ENCODE results near the gene CSRNP3.

DNA sequence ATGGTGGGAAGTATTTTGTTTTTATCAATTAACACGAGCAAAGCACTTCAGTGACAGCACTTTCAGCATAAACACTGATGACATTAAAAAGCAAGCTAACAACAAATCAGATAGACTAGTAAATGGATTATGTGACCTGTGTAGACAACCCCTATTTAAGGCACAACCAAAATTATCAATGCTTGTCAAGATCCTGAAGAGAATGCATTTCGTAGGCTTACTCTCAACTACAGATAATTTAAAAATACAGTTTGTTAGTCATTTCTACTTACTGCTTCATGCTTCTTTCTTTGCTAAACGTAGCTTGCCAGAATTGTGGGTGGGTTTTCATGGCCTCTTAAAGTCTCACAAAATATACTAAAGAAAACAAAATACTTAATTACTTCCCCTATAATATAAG is 3.4 kb downstream of the CSRNP3 start:
- no peak for TF ChIP-seq POLR2A (IDR thresholded peaks at IDR 0.05)
- TF ChIP-seq, protein P1, sequence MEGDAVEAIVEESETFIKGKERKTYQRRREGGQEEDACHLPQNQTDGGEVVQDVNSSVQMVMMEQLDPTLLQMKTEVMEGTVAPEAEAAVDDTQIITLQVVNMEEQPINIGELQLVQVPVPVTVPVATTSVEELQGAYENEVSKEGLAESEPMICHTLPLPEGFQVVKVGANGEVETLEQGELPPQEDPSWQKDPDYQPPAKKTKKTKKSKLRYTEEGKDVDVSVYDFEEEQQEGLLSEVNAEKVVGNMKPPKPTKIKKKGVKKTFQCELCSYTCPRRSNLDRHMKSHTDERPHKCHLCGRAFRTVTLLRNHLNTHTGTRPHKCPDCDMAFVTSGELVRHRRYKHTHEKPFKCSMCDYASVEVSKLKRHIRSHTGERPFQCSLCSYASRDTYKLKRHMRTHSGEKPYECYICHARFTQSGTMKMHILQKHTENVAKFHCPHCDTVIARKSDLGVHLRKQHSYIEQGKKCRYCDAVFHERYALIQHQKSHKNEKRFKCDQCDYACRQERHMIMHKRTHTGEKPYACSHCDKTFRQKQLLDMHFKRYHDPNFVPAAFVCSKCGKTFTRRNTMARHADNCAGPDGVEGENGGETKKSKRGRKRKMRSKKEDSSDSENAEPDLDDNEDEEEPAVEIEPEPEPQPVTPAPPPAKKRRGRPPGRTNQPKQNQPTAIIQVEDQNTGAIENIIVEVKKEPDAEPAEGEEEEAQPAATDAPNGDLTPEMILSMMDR (IDR thresholded peaks at IDR 0.05) = no peak
